NK-92 treated with Interleukin-12 subunit alpha and Interleukin-12 subunit beta, amount 100 ng/mL, for 24 hours (cell line): ENCODE data around the gene ANKHD1.
A peak's percentile ranks its signal among the peaks of the same experiment; 100 is the strongest.
"Not testable (repeated sequence)": the region's sequence is repeated elsewhere in the genome, so short reads cannot be mapped to it uniquely, and the experiment has no call there.

Source experiments
- DNase-seq: peaks from one replicate; lab custom pipeline; 2025; lab: John Stamatoyannopoulos, UW

ANKHD1 gene

GRCh38 chr5:140381351-140381750 is 20.3 kb upstream of the ANKHD1 start:
- DNase-seq = no peak

DNA sequence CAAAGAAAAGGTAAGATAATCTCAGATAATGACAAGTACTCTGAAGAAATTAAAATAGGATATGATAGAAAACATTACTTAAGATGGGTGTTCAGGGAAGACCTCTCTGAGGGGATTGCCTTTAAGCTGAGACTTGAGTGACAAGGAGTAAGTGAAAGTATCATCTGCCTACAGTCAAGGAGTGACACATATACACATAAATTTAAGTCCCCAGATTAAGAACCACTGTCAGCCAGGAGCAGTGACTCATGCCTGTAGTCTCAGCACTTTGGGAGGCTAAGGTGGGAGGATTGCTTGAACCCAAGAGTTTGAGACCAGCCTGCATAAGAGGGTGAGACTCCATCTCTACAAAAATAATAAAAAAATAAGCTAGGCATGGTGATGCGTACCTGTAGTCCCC is 19.7 kb upstream of the ANKHD1 start:
- DNase-seq = no peak

DNA sequence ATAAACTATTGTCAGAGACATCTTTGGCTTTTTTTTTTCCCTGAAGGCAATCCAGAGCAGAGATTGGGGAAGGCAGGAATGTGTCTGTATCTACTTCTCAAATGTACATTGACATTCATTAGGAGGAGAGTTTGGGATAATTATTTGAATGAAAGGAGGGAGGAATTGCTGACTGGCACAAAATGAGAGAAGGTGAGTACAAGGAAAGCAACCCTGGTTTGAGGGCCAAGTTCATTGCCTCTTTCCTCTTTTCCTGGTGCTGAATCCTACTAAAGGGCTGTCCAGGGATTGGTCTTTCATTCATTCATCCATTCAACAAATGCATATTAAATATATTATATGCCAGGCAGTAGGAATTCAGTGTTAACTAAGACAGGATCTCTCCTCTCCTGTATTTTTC is 18.8 kb upstream of the ANKHD1 start:
- DNase-seq = no peak

DNA sequence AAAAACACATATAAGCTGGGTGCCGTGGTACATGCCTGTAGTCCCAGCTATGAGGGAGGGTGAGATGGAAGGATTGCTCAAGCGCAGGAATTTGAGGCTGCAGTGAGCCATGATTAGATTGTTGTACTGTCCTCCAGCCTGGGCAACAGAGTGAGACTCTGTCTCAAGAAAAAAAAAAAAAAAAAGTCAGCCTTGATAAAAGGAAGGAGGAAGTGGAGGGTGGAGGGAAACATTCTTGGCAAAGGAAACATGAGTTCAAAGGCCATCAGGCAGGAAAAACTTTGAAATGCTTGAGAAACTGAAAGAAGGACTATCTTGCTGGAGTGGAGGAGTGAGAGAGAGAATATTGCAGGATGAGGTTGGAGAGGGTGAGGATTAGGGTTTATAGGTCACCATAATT is 18.3 kb upstream of the ANKHD1 start:
- no peak for DNase-seq

DNA sequence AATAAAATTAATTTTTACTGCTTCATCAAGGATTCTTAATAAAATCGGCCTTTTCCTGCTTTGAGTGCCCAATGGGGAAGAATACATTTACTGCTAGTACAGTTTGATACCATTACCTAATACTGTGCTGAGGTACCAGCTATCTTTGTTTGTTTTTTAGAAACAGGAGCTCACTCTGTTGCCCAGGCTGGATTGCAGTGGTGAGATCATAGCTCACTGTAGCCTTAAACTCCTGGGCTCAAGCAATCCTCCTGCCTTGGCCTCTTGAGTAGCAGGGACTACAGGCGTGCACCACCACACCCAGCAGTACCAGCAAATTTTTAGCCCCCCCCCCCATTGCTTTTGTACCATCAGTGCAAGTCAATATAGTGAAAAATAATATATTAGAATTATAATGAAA is 13.6 kb upstream of the ANKHD1 start:
- no peak for DNase-seq

DNA sequence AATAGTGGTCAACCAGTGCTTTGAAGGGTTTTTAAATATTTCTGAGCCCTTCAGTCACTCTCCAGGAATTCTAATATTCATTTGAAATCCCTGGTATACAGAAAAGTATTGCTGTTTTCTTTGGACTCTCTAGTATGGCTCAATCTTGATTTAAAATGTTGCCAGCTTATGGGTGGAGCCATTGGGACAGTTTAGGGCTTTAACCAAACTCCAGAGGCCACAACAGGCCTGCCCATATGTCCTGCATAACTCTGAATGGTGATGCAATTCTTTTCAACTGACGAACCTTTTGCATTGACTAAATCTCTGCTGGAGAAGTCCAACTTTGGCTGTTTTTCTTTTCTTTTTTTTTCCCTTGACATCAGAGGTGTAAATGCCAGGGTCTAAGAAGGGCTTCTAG is 10.3 kb upstream of the ANKHD1 start:
- DNase-seq = no peak

- no peak for DNase-seq
These were observed 9.9 kb upstream of the ANKHD1 start for GRCh38 chr5:140391732-140392131.

- no peak for DNase-seq
These were observed 7.9 kb upstream of the ANKHD1 start for GRCh38 chr5:140393738-140394137.

DNA sequence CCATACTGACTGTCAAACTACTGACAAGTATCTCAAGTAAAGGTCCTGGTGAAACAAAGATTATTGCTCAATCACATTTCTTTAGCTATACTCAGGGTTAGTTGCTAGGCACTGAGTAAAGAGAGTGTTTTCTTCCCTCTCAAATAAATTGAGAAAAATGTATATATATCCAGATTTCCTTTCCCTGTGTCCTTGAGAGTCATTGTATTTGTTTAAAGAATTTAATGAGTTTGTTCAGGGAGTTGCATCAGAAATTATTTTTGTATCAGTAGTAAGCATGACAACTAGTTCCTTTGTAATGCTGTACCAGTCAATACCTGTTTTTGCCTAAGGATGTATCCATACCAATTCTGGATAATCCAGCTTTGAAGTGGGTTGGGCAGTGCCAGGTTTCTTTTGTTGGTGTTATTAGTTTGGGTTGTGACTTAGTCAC is 3.2 kb upstream of the ANKHD1 start:
- DNase-seq = no peak

GRCh38 chr5:140399979-140400729 is 1.5 kb upstream of the ANKHD1 start:
- no peak for DNase-seq

GRCh38 chr5:140400730-140401361 is 787 bp upstream of the ANKHD1 start:
- DNase-seq = peak; percentile 84

- DNase-seq = peak; percentile 58
These were observed 833 bp downstream of the ANKHD1 start for GRCh38 chr5:140402258-140403074.

GRCh38 chr5:140403613-140404012 is 2.0 kb downstream of the ANKHD1 start:
- DNase-seq = no peak

DNA sequence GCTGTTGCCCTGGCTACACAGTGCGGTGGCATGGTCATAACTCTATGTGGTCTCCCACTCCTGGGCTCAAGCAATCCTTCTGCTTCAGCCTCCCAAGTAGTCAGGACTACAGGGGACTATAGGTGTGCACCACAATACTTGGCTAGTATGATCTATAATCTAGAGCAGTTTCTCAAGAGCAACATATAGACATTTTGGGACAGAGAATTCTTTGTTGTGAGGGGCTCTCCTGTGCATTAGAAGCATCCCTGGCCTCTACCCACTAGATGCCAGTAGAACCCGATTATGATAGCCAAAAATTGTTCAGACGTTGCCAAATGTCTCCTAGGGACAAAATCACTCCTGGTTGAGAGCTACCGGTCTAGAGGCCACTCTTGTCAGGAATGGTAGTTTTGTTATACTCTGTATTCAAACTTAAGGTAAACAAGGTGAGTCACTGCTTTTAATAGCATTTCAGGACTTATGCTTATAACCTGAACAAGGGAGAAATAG is 7.2 kb downstream of the ANKHD1 start:
- no peak for DNase-seq

DNA sequence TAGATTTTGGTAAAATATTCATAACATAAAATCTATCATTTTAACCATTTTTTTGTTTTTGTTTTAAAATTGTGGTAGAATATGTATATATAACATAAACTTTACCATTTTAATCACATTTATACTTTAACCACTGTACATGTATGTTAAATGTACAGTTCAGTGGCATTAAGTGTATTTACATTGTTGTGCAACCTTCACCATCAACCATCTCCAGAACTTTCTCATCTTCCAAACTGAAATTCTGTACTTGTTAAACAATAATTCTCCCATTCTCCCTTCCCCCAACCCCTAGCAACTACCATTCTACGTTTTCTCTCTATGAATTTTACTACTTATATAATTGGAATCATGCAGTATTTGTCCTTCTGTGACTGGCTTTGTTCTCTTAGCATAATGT is 11.6 kb downstream of the ANKHD1 start:
- no peak for DNase-seq

GRCh38 chr5:140417235-140417634 is 15.6 kb downstream of the ANKHD1 start:
- DNase-seq = no peak

DNA sequence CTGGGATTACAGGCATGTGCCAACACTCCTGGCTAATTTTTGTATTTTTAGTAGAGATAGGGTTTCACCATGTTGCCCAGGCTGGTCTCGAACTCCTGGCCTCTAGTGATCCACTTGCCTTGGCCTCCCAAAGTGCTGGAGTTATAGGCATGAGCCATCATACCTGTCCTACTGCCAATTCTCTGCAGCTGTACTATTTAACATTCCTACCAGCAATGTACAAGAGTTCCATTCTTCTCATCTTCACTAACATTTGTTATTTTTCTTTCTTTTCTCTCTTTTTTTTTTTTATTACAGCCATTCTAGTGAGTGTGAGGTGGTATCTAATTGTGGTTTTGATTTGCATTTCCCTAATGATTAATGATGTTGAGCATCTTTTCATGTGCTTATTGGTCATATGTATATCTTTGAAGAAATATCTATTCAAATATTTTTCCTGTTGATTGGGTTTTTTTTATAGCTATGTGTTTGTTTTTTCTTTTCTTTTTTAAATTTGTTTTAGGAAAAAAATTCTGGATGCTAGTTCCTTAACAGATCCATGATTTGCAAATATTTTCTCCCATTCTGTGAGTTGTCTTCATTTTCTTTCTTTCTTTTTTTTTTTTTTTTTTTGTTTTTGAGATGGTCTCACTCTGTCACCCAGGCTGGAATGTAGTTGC is 17.4 kb downstream of the ANKHD1 start:
- no peak for DNase-seq

- DNase-seq = no peak
These were observed 18.6 kb downstream of the ANKHD1 start for GRCh38 chr5:140420226-140420570.

- no peak for DNase-seq
These were observed 19.2 kb downstream of the ANKHD1 start for GRCh38 chr5:140420665-140421361.

DNA sequence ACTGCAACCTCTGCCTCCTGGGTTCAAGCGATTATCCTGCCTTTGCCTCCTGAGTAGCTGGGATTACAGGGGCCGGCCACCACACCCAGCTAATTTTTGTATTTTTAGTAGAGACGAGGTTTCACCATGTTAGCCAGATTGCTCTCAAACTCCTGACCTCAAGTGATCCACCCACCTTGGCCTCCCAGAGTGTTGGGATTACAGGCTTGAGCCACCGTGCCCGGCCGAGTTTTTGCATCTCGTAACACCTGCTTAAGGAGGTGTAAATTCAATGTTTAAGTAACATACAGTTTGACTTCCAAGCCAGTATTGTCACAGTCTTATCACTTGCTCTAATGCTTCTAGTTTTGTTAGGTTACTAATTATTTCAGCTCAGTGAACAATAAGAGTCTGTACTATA is 19.7 kb downstream of the ANKHD1 start:
- DNase-seq = not testable (repeated sequence)

- DNase-seq = no peak
These were observed 22.0 kb downstream of the ANKHD1 start for GRCh38 chr5:140423609-140424008.

GRCh38 chr5:140424135-140424534 is 22.5 kb downstream of the ANKHD1 start:
- DNase-seq = no peak
